AG09309 (cell line): Measurements from ENCODE around the gene COL13A1.

ENCODE experiments used
- DNase-seq: peaks from one replicate; pipeline ENCODE4 v3.0.0-alpha.2; 2010; ENCODE audit warnings: low read depth
- H3K4me3 ChIP-seq: 2 replicates; pipeline ENCODE4 v1.5.1; 2011; ENCODE audit warnings: mild to moderate bottlenecking, low read depth, low read length, moderate library complexity; ENCODE audit not compliant: control insufficient read depth
- CTCF ChIP-seq: IDR thresholded peaks from 2 replicates; pipeline ENCODE4 v1.5.1; 2011; ENCODE audit warnings: mild to moderate bottlenecking, low read depth, low read length, inconsistent platforms; ENCODE audit not compliant: insufficient read depth, control insufficient read depth; ENCODE audit errors: missing control alignments

Gene COL13A1

GRCh38 chr10:69939061-69939460 is 137.4 kb downstream of the COL13A1 start:
- no peak for TF ChIP-seq CTCF
- no peak for DNase-seq
- H3K4me3 ChIP-seq: no peak overlapping the region

GRCh38 chr10:69939481-69939880 is 137.8 kb downstream of the COL13A1 start:
- no peak for DNase-seq
- TF ChIP-seq CTCF: no peak
- no peak overlapping the region for H3K4me3 ChIP-seq

- no peak overlapping the region for H3K4me3 ChIP-seq
- DNase-seq: no peak
- no peak for TF ChIP-seq CTCF
Measured at GRCh38 chr10:69941730-69942129, 140.0 kb downstream of the COL13A1 start.

- DNase-seq: no peak
- no peak overlapping the region for H3K4me3 ChIP-seq
- TF ChIP-seq CTCF: no peak
Measured at GRCh38 chr10:69943292-69943820, 141.7 kb downstream of the COL13A1 start.

- DNase-seq: no peak
- H3K4me3 ChIP-seq: no peak overlapping the region
- TF ChIP-seq CTCF: no peak
Measured at GRCh38 chr10:69944761-69945160, 143.1 kb downstream of the COL13A1 start.

- H3K4me3 ChIP-seq: no peak overlapping the region
- TF ChIP-seq CTCF: no peak
- DNase-seq: no peak
Measured at GRCh38 chr10:69948261-69948660, 146.6 kb downstream of the COL13A1 start.

- DNase-seq: no peak
- H3K4me3 ChIP-seq: no peak overlapping the region
- TF ChIP-seq CTCF: no peak
Measured at GRCh38 chr10:69949770-69950169, 148.1 kb downstream of the COL13A1 start.
